Measurements from ENCODE around the gene ADGRG6.
"Not testable (repeated sequence)": the region's sequence is repeated elsewhere in the genome, so short reads cannot be mapped to it uniquely, and the experiment has no call there.

The ADGRG6 gene

GRCh38 chr6:142275236-142276006 is 26.4 kb upstream of the ADGRG6 start:
- no peak overlapping the region for H3K27ac Mint-ChIP-seq

GRCh38 chr6:142276256-142276655 is 25.6 kb upstream of the ADGRG6 start:
- Mint-ChIP-seq H3K27me3 (ENCODE audit: low read depth, poor library complexity) (no peaks in the 10 kb centered on the region), H3K4me3 (no peak overlapping the region), H3K36me3 (ENCODE audit: low read depth) (no peaks in the 10 kb centered on the region), H3K27ac (no peak overlapping the region), H3K9me3 (peaks cover 6% of the 10 kb centered on the region), H3K4me1 (peaks cover 6% of the 10 kb centered on the region)
- TF ChIP-seq CTCF (IDR thresholded peaks at IDR 0.05): no peak
- no peak for DNase-seq

More at GRCh38 chr6:142275236-142276006, 26.4 kb upstream of the ADGRG6 start:
- Mint-ChIP-seq H3K4me3 (no peak overlapping the region), H3K36me3 (ENCODE audit: low read depth) (no peaks in the 10 kb centered on the region), H3K9me3 (no peaks in the 10 kb centered on the region), H3K4me1 (peaks cover 6% of the 10 kb centered on the region), H3K27me3 (ENCODE audit: low read depth, poor library complexity) (no peaks in the 10 kb centered on the region)
- TF ChIP-seq CTCF (IDR thresholded peaks at IDR 0.05): no peak
- no peak for DNase-seq

- peaks cover 10% of the 10 kb centered on the region for H3K9me3 Mint-ChIP-seq
- no peaks in the 10 kb centered on the region for H3K27me3 Mint-ChIP-seq (ENCODE audit: low read depth, poor library complexity)
- H3K4me1 Mint-ChIP-seq: peaks cover 6% of the 10 kb centered on the region
- no peaks in the 10 kb centered on the region for H3K36me3 Mint-ChIP-seq (ENCODE audit: low read depth)
- TF ChIP-seq CTCF (IDR thresholded peaks at IDR 0.05): no peak
- no peak overlapping the region for H3K4me3 Mint-ChIP-seq
- no peak for DNase-seq
- no peak overlapping the region for H3K27ac Mint-ChIP-seq
Measured at GRCh38 chr6:142279350-142280180, 22.2 kb upstream of the ADGRG6 start.

- H3K4me3 Mint-ChIP-seq: no peak overlapping the region
- H3K27ac Mint-ChIP-seq: no peak overlapping the region
- peaks cover 10% of the 10 kb centered on the region for H3K9me3 Mint-ChIP-seq
- TF ChIP-seq CTCF (IDR thresholded peaks at IDR 0.05): no peak
- DNase-seq: no peak
- no peaks in the 10 kb centered on the region for H3K27me3 Mint-ChIP-seq (ENCODE audit: low read depth, poor library complexity)
- no peaks in the 10 kb centered on the region for H3K36me3 Mint-ChIP-seq (ENCODE audit: low read depth)
- H3K4me1 Mint-ChIP-seq: peaks cover 6% of the 10 kb centered on the region
Measured at GRCh38 chr6:142280265-142280664, 21.5 kb upstream of the ADGRG6 start.

- Mint-ChIP-seq H3K4me1 (no peaks in the 10 kb centered on the region), H3K27ac (no peak overlapping the region), H3K4me3 (no peak overlapping the region), H3K27me3 (ENCODE audit: low read depth, poor library complexity) (no peaks in the 10 kb centered on the region), H3K36me3 (ENCODE audit: low read depth) (no peaks in the 10 kb centered on the region), H3K9me3 (peaks cover 10% of the 10 kb centered on the region)
- no peak for TF ChIP-seq CTCF (IDR thresholded peaks at IDR 0.05)
- no peak for DNase-seq
Measured at GRCh38 chr6:142280927-142281326, 20.9 kb upstream of the ADGRG6 start.

- not testable (repeated sequence) for H3K36me3 Mint-ChIP-seq (ENCODE audit: low read depth); H3K27me3 Mint-ChIP-seq (ENCODE audit: low read depth, poor library complexity); H3K27ac Mint-ChIP-seq; H3K9me3 Mint-ChIP-seq; H3K4me3 Mint-ChIP-seq; H3K4me1 Mint-ChIP-seq; DNase-seq
Measured at GRCh38 chr6:142283138-142283537, 18.7 kb upstream of the ADGRG6 start.
